NCI-H128 (cell line): ENCODE results near the gene PHYKPL.
"Not testable (repeated sequence)": the region's sequence is repeated elsewhere in the genome, so short reads cannot be mapped to it uniquely, and the experiment has no call there.

Experiments used
- DNase-seq: peaks from one replicate; lab custom pipeline; 2025; ENCODE audit not compliant: unreplicated experiment; lab: John Stamatoyannopoulos, UW

PHYKPL gene

GRCh38 chr5:178265746-178266145, 33.1 kb upstream of the PHYKPL start:
- no peak for DNase-seq

GRCh38 chr5:178264044-178264443, 31.4 kb upstream of the PHYKPL start:
- DNase-seq = no peak

- no peak for DNase-seq
Measured at GRCh38 chr5:178261666-178262600, 29.3 kb upstream of the PHYKPL start.

DNA sequence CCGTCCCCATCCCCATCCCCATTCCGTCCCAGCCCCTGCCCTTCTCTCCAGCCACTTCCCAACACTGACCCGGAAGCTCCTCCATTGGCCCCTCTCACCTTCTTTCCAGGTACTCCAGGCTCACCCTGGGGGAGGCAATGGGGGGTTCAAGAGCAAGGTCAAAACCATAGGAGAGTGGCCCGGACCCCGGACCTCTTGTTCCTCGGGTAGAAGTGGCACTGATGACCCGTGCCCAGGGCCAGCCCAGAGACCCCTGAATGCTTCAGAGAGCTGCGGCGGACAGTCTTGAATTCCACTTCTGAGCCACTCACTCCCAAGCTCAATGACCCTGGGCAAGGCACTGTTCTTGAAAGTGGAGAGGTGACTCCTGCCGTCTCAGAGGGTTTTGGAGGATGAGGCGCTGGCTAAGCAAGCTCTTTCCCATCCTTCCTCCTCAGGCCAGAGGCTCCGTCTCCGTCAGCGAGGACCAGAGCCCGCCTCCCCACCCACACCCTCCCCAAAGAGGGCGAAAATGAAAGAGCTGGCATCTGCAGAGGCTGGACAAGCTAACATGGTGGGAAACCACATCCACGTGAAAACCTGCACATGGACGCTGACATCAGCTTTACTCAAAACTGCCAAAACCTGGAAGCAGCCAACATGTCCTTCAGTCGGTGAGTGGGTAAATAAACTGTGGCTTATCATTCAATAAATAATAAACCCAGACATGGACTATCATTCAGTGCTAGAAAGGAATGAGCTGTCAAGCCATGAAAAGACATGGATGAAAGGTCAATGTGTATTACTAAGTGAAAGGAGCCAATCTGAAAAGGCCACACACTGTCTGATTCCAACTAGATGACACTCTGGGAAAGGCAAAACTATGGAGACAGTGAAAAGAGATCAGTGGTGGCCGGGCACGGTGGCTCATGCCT, 27.3 kb upstream of the PHYKPL start:
- no peak for DNase-seq

- no peak for DNase-seq
Measured at GRCh38 chr5:178257650-178258049, 25.0 kb upstream of the PHYKPL start.

DNA sequence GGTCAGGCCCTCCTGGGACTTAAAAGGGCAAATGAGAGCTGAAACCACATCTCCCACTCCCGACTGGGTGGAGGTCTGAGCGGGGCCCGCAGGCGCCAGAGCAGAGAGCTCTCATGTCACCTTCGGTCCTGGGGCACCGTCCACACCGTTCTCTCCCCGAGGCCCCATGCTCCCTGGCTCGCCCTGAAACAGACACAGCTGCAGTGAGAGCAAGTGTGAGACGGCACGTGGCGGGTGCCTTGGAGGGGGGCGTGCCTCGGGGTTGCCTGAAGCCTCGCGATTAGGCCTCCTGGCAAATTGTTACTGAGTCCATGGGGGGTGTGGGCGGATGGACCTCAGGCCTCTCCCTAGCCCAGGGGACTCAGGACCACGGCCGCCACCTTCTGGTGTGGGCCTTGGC, 24.1 kb upstream of the PHYKPL start:
- no peak for DNase-seq

- not testable (repeated sequence) for DNase-seq
Measured at GRCh38 chr5:178253632-178254031, 21.0 kb upstream of the PHYKPL start.

- no peak for DNase-seq
Measured at GRCh38 chr5:178252258-178252657, 19.7 kb upstream of the PHYKPL start.

GRCh38 chr5:178250263-178250662, 17.7 kb upstream of the PHYKPL start:
- no peak for DNase-seq

DNA sequence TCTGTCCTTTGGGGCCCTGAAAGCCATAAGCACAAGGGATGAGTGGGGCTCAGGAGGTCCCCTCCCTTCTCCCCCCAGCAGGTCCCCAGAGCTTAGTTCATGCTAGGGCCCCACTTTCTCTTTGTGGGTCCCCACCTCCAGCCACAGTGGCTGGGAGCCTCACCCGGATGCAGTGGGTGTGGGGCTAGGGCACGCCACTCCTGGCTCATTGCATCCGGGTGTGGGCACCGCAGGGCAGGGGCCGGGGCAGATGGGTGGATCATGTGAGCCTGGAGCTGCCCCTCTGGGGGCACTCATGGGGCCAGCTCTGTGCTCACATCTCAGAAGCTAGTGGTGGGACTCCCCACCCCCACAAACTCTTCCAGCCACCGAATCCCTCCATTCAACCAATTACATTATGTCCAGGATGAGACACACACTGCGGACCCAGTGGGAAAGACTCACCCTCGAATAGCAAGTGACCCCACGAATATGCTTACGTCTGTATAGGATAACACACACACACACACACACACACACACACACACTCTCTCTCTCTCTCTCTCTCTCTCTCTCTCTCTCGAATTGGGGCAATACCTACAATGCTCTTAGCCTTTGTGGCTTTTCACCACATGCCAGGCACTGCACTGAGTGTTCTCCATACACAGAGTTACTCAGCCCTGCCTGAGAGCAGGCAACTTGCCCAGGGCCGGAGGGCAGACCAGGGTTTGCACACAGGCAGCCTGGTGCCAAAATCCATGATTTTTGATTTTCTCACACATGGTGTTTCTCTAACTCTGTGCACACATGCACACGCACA, 16.8 kb upstream of the PHYKPL start:
- DNase-seq = no peak

- DNase-seq = no peak
Measured at GRCh38 chr5:178248750-178249149, 16.1 kb upstream of the PHYKPL start.

DNA sequence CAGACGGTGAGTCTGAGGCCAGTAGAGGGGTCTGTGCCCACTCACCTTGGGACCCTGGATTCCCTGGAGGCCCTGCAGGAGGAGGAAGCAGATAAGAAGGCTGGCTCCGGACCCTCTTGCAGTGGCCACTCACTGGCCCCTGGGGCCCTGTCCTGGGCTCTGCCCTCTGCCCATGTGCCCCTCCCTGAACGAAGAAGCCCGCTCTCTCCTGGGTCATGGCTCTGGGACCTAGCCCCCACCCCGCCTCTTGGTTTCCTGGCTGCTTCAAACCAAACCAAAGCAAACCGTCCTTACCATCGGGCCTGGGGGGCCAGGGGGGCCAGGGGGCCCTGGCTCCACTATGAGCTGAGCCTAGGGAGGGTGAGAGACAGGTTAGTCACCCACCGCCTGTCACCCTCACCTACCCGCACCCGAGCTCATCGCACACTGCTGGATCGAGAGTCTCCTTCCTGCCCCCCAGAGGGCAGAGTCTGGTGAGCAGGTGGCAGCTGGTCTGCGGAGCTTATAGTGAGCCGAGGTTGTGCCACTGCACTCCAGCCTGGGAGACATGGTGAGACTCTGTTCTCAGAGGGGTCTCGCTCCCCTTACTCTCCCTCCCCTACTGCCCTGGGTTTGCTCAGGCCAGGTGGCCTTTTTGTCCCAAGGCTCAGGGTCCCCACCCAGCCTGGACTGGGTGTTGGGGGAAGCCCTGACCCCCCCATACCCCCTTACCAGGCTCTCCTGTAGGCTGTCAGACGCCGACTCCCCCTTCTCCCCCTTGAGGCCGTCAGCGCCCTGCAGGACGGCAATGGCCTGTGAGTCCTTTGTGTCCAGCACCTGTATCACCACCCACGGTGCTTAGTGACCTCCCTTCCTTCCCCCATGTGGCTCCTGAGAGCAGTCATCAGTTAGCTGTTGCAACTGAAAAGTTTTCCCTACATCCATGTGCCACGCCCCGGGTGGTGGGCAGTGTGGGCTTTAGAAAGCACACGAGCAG, 15.2 kb upstream of the PHYKPL start:
- DNase-seq = no peak

DNA sequence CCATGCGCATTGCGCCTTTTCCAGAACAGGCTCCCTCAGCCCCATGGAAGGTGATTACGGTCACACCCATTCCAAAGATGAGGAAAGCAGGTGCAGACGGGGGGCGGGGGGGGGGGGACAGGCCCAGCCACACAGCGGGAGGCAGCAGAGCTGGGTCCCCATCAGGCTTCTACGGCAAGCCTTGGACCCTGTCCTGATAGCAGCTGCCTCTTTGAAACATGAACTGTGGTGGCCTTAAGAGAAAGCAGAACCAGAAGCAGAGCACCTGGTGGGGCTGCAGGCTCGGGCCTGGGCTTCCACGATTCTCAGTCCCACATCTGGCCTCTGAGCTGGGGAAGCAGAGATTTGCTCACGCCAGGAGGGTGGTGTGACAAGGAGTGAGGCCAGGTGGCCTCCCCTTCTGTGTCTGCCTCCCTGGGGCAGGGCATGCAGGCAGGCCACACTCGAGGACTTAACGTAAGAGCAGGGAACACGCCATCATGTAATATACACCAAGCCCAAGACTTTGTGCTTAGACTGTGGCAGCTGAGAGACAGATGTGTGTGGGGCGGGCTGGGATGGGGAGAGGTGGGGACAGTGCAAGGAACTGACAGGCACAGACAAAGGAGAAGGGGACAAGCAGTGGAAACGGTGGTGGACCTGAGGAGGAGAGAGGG, 14.2 kb upstream of the PHYKPL start:
- DNase-seq = no peak

GRCh38 chr5:178245389-178245788, 12.8 kb upstream of the PHYKPL start:
- DNase-seq = no peak

- DNase-seq = no peak
Measured at GRCh38 chr5:178244576-178244975, 12.0 kb upstream of the PHYKPL start.

DNA sequence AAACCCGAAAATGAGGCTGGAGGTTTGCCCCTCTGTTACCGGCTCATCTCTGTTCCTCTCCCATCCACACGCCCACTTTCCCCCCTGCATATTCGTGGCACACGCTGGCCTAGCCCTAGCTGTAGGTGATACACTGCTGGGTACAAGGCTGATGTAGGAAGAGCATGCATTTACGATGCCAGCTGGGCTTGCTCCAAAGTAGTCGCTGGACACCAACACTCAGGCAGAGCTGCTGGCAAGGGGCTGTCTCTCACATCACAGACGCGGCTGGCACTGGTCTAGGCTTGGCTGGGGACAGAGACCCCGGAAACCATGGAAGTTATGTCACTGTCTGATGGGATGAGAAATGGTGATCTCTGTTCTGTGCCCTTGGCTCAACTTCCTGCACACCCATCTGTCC, 9.8 kb upstream of the PHYKPL start:
- DNase-seq = no peak

GRCh38 chr5:178241688-178242231, 9.2 kb upstream of the PHYKPL start:
- no peak for DNase-seq

GRCh38 chr5:178241231-178241663, 8.6 kb upstream of the PHYKPL start:
- no peak for DNase-seq

DNA sequence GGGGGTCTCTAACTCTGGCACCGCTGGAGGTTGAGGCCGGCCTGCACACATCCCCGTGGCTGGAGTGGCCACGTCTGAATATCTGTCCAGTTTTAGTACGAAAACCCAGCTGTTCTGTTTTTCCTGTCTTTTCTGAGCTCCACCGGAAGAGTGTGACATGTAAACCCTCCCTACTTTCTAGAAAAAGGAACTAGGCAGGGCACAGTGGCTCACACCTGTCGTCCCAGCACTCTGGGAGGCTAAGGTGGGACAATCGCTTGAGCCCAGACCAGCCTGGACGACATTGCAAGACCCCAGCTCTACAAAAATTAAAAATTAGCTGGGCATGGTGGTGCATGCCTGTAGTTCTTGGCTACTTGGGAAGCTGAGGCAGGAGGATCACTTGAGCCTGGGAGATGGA, 8.2 kb upstream of the PHYKPL start:
- no peak for DNase-seq
